Esophagus squamous epithelium (tissue), 4 donors: ENCODE results near the gene HTR3B.
"Not testable (repeated sequence)": the region's sequence is repeated elsewhere in the genome, so short reads cannot be mapped to it uniquely, and the experiment has no call there.

Experiments
- POLR2A ChIP-seq, 4 donors: fragments of 450-650 bp; IDR thresholded peaks; one replicate each; pipeline ENCODE4 v1.6.1; 2017; ENCODE audit warnings: antibody characterized with exemption in 4 of 4, mild to moderate bottlenecking in 4 of 4, moderate library complexity in 3 of 4
- TF ChIP-seq, protein P1 (sequence below), 6 experiments: fragments of 450-650 bp in 4 of 6; fragments of 200-600 bp in 2 of 6; sonication (generic) in 2 of 6; IDR thresholded peaks; one replicate each; pipeline ENCODE4 v1.5.1; 2016 to 2019; ENCODE audit warnings: antibody characterized with exemption in 6 of 6, mild to moderate bottlenecking in 4 of 6, moderate library complexity in 4 of 6

DNA sequence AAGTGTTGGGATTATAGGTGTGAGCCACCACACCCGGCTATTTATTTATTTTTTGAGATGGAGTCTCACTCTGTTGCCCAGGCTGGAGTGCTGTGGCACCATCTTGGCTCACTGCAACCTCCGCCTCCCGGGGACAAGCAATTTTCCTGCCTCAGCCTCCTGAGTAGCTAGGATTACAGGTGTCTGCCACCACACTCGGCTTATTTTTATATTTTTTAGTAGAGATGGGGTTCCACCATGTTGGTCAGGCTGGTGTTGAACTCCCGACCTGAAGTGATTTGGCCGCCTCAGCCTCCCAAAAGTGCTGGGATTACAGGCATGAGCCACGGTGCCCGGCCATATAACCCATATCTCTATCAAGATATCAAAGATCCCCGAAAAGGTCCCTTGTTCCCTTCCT is 6.9 kb downstream of the HTR3B start:
- TF ChIP-seq POLR2A (IDR thresholded peaks at IDR 0.05) = not testable (repeated sequence)
- TF ChIP-seq, protein P1, sequence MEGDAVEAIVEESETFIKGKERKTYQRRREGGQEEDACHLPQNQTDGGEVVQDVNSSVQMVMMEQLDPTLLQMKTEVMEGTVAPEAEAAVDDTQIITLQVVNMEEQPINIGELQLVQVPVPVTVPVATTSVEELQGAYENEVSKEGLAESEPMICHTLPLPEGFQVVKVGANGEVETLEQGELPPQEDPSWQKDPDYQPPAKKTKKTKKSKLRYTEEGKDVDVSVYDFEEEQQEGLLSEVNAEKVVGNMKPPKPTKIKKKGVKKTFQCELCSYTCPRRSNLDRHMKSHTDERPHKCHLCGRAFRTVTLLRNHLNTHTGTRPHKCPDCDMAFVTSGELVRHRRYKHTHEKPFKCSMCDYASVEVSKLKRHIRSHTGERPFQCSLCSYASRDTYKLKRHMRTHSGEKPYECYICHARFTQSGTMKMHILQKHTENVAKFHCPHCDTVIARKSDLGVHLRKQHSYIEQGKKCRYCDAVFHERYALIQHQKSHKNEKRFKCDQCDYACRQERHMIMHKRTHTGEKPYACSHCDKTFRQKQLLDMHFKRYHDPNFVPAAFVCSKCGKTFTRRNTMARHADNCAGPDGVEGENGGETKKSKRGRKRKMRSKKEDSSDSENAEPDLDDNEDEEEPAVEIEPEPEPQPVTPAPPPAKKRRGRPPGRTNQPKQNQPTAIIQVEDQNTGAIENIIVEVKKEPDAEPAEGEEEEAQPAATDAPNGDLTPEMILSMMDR (IDR thresholded peaks at IDR 0.05) = not testable (repeated sequence)
